Right renal cortex interstitium (tissue), 3 donors: ENCODE results near the gene OSBPL2. TPM values are rescaled to one million over a fixed set of nuclear protein-coding genes. Genes with fewer than 3 reads are reported as not detected.

Experiments used
- DNase-seq, 3 donors: peaks; one replicate each; pipeline ENCODE4 v3.0.0-alpha.2; 2013; ENCODE audit warnings: low read depth in 3 of 3, low spot score in 2 of 3
- polyA plus RNA-seq, 3 donors: library from polyadenylated mRNA; unstranded; fragments of 120-200 nt; gene quantifications; one replicate each; pipeline ENCODE4 v1.2.1, GENCODE V29; 2013; ENCODE audit not compliant: insufficient read length in 3 of 3

Gene OSBPL2
- polyA plus RNA-seq, 3 donors: 27.8 to 31.3 (median 30.4) TPM

DNA sequence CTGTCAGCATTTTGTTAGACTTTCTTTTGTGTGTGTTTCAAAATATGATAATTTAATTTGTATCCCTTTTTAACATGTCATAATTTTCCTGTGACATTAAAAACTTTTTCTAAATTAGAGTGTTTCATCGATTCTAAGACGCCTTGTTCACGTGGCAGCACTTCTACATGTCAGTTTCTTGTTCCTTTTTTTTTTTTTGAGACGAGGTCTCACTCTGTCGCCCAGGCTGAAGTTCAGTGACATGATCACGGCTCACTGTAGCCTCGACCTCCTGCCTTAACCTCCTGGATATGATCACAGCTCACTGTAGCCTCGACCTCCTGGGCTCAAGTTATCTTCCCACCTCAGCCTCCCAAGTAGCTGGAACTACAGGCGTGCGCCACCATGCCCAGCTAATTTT, 36.9 kb downstream of the OSBPL2 start:
- no peak for DNase-seq

DNA sequence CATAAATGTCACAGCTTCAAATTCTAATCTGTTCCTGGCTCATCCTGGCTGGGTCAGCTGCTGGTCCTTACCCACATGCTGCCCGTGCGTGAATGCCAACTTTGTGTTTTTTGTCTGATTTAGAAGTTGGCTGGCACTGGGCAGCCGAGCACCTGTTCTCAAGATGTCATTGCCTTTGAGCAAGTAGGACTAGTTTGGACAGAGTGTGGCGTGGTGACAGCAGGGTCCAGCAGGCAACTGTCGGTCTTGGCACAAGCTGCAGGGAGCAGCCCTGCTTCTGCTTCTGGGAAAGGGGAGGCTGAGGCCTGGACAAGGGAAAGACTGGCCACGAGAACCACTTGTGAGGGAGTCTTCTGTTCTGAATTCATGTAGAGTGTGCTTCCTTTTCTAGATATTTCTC, 38.1 kb downstream of the OSBPL2 start:
- DNase-seq: no peak

DNA sequence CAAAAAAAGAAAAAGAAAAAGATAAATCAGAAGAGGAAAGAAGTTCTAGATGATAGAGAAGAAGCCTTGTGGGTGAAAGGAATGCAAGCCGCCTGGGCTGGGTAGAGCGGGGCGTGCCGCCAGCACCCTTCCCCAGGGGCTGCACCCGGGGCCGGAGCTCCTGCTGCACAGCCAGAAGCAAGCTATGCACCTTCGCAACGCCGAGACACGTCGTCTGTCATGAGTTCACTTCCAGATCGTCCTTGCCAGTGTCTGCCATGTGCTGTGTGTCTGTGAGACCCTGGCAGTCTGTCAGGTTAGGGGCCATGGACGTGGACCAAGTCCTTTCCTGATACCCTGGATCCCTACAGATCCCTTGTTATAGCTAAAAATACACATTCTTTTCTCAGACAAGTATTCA, 38.9 kb downstream of the OSBPL2 start:
- DNase-seq: no peak

DNA sequence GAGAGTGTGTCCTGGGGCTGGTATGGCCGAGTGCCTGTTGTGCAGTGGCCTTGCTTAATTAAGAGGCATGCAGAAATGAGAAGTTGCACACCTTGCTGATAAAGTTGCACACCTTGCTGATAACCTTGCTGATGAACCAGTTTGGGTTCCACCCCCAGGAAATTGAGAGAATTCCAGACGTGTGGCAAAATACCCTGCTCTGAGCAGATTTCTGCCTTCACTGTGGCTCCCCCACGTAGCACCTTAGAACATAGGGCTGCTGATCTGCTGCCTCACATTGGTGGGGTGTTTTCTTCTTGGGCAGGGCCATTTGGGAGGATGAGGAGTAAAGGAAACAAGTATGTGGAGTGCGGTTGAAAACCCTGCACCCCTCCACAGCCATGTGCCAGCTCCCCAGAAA, 42.0 kb downstream of the OSBPL2 start:
- no peak for DNase-seq

DNA sequence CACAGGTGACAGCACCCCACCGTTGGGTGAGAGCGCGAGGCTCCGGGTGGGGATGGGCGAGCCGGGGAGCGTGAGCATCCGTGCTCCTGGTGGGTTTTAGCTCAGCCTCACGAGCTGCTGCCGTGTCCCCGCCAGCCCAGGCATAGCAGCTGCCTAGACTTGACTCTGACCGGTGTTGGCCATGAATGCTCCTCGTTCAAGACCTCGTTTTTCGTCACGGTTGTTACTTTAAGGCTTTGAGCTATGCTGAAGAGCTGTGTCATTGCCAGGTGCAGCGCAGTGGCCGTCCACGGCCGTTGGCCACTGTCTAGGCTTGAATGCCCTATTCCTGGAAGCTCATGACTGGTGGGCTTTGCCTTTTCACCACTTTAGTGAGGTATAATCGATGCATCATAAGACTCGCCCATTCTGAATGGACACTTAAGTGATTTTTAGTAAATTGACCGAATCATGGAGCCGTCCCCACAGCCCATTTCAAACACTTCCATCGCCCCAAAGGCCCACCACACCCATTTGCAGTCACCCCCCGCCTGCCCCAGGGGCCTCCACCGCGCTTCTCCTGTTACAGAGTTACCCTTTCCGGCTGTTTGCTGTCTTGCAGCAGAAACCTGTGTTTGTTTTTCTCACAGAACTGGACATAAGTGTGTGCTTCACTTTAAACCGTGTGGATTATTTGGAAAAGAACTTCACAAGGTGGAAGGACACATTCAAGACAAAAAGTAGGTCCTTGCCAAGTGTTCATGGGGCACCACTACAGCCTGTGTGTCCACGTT, 43.0 kb downstream of the OSBPL2 start:
- no peak for DNase-seq

DNA sequence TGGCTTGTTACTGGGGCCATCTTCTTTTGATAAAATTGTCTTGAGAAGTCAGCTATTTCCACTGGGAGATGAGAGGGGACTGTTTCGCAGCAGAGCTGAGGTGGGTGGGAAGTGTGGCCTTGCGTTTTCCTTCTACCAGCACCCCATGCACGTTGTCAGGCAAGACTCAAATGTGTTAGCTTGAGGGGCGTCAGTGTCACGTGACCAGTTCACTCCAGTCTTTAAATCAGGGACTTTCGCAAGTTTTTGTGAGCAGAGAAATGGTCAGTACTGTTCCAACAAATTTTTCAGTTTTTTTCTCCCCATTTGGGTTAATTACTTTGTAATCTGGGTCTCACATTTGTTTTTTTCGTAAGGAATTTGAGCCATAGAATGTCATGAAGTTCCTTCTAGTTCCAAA, 43.8 kb downstream of the OSBPL2 start:
- no peak for DNase-seq

DNA sequence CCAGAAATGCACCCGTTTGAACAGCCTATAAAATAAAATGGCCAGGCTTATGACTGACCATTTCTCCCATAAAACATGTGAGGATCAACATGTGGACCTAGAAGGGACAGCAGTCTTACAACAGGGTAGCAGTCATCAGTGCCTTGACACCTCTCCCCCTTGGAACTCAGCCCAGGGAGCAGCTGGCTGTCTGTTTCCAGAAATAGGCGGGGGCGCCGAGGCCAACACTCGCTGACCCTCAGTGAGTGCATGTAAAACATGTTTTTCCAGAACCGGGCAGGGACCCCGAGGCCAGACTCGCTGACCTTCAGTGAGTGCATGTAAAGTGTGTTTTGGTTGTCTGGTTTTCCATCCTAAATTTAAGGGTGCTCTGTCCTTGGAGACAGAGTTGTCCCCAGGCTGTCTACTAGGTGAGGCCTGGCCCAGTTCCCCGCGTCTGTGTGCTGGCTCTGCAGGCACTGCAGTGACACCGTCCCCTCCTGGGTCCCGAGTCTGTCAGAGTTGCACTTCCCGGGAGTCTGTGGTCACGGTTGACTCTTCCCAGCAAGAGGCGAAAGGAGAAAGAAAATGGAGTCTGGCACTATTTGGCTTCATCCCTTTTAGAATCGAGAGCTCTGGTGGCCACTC, 44.7 kb downstream of the OSBPL2 start:
- no peak for DNase-seq

DNA sequence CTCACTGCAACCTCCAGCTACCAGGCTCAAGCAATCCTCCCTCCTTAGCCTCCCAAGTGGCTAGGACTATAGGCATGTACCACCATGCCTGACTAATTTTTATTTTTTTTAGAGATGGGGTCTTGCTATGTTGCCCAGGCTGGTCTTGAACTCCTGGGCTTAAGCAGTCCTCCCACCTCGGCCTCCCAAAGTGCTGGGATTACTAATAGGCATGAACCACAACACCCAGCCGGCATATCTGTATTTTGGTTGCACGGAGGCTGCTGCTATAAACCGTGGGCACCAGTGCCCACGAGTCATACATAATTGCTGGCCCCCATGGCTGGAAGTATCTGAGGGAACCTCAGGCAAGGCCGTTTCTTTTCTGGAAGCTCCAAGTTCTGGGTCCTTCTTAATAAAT, 46.1 kb downstream of the OSBPL2 start:
- DNase-seq: no peak

DNA sequence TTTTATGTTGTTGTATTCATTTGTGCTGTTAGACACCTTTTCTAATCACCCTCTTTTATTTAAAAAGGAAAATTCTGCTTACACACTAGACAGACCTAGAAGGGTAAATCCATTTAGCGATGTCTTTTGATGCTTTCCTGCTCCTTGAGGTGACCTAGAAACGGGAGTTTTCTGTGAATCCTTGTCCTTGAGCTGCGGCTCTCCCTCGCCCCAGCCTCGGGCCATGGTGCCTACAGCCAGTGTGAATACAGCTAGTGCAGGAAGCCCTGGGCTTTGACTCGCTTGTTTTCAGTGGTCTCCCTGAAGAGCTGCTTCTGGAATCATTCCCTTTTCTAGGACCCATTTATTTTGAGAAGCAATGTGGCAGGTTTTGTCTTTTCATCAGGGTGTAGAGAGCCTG, 46.8 kb downstream of the OSBPL2 start:
- DNase-seq: no peak

DNA sequence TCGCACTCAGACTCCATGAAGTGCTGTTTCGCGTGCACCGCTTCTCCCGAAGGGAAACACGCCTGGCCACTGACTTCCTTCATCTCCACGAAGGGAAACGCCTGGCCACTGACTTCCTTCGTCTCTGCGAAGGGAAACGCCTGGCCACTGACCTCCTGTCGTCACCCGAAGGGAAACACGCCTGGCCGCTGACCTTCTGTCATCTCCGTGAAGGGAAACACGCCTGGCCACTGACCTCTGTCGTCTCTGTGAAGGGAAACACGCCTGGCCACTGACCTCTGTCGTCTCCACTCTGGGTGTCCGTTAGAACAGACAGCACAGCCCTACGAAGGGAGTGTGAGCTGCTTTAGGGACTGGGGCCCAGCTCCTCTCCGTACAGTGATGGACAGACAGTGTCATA, 47.4 kb downstream of the OSBPL2 start:
- peak in 1 of 3 donors; percentile 8 for DNase-seq

DNA sequence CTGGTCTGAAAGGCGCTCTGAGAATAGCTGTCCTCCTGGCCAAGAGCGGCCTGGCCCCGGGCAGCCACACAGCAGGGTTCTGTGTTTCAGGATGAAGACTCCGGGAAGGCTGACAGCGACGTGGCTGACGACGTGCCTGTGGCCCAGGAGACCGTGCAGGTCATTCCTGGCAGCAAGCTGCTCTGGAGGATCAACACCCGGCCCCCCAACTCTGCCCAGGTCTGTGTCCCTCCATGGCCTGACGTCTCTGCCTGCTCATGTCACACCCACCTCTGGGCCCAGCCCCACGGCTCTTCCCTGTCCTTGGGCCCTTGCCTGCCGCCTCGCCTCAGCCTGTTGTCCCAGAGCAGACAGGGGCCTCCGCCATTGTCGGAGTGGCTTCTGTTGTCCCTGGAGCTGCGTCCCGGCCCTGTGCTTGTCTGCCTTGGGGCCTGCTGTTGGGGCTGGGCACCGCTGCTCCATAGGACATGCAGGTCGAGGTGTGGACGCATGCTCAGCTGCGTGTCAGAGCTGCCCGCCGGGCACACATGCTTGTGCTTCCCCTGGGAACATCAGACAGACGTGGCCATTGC, 48.3 kb downstream of the OSBPL2 start:
- no peak for DNase-seq

DNA sequence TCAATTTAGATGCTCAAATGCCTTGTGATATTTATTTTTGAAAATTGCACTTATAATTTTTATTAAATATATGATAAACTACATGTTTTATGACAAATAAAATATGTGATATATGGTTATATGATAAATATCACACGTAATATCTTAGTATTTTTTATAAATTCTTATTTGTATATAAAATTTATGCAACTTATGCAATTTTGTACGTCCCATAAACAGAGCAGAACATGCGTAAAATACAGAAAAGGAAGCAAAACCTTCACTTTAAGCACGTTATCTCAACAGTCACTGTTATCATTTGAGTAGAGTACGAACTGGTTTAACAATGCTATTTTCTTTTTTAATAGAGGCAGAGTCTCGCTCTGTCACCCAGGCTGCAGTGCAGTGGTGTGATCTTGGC, 48.8 kb downstream of the OSBPL2 start:
- no peak for DNase-seq

DNA sequence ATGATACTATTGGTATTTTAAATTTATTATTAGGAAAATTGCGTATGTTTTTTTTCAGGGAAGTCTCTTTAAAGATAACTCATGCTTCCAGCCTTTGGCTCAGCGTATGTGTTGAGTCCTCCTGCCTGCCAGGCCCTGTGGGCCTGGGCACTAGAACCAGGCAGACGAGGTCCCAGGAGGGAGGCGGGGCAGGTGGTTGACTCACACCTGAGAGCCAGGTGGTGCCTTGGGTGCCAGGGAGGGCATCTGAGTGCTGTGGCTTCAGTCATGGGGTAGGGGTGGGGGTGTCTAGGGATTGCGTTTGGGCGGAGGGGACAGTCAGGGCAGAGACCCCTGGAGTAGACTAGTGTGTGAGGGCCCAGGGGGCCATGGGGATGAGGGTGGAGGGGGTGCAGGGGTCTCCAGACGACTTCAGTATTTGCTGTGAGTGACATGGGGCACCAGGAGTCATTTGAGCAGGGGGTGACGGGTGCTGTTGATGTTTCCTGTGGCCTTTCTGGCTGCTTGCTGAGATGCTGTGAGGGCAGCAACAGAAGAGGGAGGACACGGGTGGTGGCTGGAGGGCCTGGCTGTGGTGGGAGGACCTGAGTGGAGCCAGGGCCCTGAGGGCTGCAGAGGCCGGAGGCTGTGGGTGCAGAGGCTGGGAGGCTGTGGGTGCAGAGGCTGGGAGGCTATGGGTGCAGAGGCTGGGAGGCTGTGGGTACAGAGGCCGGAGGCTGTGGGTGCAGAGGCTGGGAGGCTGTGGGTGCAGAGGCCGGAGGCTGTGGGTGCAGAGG, 49.6 kb downstream of the OSBPL2 start:
- no peak for DNase-seq

DNA sequence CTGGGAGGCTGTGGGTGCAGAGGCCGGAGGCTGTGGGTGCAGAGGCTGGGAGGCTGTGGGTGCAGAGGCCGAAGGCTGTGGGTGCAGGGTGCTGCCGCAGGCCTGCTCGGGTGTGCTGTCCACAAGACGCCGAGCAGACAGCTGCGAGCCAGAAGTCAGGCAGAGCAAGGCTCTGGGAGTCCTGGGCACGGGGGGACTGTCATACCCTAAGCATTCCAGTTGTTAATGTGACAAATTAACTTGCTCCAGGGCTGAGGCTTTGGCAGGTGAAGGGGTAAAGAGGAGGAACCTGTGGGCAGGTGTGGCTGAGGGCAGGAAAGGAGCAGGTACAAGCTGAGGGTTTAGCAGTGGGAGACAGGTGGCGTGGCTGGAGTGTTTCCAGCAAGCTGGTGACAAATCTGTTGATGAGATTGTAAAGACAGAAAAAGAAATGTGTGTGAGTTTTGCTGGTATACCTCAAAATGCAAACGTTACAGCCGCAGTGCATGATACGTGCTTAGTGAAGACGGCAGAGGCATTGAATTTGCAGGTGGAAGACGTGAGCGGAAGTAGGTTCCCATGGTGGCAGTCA, 50.3 kb downstream of the OSBPL2 start:
- DNase-seq: no peak

DNA sequence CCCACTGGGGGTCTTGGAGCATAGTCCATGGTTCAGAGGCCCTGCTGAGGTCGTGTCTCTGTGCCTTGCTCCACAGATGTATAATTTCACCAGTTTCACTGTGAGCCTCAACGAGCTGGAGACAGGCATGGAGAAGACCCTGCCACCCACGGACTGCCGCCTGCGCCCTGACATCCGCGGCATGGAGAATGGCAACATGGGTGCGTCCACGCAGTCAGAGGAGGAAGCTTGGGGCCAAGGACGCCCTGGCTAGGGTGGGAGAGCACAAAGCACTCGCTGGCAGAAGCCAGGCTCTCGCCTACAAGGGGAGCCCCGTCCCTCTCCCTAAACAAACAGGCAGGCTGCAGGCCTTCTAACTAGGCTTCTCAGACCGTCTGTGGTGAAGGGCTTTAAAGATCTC, 50.8 kb downstream of the OSBPL2 start:
- no peak for DNase-seq

DNA sequence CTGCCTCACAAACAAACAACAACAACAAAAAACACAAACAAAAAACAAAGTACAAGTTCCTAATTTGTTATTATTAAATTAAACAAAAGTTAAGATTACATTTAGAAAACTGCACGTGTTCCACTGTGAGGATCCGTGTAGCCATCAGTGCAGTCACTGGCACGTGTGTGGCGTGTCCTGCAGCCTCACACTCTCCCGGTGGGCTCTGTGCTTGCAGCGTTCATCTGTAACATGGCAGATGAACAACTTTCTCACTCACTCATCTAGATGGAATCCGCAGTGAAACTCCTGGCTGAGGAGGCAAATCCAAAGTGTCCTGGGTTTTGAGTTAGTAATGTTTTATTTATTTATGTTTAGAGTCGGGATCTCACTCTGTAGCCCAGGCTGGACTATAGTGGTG, 51.6 kb downstream of the OSBPL2 start:
- DNase-seq: no peak

DNA sequence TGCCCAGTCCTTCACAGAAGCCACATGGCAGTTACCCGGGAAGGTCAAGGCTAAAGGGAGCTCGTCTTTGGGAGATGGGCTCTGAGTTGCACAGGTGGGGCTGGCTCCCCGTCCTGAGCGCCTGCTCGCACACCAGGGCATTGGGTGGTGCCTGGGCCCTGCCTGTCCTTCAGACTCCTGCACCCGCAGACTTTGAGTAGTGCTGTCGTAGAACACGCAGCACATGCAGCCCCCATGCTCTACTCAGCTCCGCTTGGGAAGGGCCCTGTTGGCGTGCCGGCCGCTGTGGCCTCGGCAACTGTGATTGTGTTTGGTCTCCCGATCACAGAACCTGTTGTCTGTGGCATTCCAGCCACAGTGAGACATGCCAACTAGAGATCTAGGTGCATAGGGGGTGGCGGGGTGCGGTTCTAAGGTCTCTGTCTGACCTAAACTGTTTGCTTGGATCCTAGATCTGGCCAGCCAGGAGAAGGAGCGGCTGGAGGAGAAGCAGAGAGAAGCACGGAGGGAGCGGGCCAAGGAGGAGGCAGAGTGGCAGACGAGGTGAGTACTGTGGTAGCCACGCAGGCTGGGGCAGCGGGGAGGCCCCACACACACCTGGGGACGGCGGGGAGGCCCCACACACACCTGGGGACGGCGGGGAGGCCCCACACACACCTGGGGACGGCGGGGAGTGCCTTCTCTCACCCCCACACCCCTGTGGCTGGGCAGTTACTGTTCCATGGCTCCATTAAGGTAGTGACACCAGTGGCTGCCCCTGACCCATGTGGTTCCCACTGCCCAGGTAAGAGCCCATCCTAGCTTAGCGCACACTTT, 53.1 kb downstream of the OSBPL2 start:
- no peak for DNase-seq

DNA sequence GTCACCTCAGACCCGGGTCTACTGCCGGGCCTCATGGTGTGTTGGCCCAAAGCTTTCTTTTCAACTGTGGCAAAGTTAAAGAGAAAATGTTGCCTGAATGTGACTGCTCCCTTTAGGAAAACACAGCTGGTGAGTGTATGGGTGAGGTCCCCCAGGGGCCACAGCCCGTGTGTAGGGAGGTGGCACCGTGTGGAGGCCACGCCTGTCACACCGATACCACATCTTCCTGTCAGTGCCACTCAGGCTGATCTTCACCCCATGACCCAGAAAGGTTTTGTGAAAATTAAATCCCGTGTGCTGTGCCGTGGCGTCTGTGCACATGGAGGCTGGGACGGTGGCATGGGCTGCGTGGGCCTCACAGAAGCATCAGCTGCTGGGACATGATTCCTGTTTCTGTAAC, 53.8 kb downstream of the OSBPL2 start:
- no peak for DNase-seq

DNA sequence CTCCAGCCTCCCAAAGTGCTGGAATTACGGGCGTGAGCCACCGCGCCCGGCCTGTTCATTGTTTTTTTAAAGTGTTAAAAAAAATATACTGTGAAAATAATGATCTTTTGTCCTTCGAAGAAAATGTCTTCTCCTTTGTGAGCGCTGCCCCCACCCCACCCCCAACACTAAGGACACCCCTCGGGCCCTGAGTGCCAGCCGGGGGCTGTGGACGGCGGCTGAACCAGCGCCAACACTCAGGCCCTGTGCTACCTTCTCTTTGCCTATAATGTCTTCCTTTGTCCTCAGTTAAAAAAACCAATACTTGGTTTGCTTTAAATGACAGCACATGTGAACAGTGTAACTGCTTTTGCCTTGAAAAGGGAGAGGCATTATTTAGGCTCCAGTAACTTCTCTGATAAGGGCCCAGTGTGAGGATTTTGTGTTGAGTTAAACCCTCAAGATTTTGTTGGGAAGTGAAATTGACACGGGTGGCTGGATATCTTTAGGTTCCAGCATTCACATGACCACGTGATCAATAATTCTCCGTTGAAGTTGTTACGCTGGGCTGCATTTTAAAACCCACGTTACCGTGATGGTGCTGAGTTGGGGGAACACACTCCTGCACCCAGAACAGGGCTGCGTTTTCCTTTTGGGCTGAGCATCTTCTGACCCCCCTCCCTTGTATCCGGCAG, 54.9 kb downstream of the OSBPL2 start:
- DNase-seq: no peak

DNA sequence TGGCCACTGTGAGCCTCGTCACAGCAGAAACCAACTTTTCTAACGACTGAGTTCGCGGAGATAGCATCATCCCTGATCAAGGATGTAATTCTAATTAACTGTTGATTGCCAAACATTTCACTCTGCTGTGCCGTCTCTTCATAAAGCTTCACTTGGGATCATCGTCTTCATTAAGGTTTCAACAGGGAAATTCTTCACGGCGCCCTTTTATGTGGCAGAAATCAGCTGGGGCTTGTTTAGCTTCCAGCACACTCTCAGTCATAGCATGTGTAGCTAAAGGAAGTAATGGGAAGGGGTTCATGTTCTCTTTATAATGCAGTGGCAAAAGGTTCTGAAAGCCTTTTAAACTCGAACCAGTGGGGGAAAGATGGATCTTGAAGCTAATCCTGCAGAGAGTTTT, 55.6 kb downstream of the OSBPL2 start:
- DNase-seq: no peak
